NCI-H187 treated with DMSO at 0.1 percent for 48 hours (cell line): ENCODE results near the gene C19orf47.

ENCODE experiments used
- DNase-seq: peaks from one replicate; lab custom pipeline; 2025; lab: John Stamatoyannopoulos, UW

C19orf47 gene

DNA sequence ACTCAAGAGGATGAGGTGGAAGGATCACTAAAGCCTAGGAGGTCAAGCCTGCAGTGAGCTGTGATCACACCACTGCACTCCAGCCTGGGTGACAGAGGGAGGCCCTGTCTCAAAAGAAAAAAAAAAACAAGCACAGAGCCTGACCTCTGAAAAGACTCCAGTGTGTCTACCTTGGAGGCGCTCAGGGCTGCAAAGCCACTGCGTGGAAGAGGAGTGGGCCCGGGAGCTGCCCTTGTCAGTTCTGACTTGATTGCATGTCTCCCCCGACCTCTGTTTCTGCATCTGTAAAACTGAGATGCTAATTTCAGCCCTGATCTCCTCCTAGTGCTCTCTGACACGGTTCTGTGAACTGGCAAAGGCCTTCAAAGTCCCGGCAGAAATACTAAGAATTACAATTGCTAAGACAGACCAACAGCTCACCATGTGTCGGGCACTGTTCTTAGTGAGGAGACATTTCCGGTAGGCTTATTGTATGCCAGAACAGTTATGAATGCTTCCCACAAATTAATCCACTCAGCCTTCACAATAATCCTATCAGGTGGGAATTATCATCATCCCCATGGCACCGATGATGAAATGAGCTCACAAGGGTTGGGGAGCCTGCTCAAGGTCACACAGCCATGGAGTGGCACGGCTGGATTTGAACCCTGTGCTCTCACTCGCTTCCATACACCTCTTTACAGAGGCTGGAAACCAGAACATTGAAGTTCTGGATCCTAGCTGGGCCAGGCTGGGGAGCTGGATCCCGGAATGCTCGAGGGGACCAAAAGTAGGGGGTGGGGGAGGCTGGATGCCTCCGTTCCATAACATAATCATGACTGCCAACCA is 66.6 kb downstream of the C19orf47 start:
- no peak for DNase-seq

GRCh38 chr19:40280608-40281221 is 67.5 kb downstream of the C19orf47 start:
- DNase-seq, result no peak

- DNase-seq, result no peak
Observed at GRCh38 chr19:40279761-40280607, 68.2 kb downstream of the C19orf47 start.

- no peak for DNase-seq
Observed at GRCh38 chr19:40279120-40279551, 69.1 kb downstream of the C19orf47 start.

GRCh38 chr19:40278361-40279035 is 69.7 kb downstream of the C19orf47 start:
- no peak for DNase-seq

DNA sequence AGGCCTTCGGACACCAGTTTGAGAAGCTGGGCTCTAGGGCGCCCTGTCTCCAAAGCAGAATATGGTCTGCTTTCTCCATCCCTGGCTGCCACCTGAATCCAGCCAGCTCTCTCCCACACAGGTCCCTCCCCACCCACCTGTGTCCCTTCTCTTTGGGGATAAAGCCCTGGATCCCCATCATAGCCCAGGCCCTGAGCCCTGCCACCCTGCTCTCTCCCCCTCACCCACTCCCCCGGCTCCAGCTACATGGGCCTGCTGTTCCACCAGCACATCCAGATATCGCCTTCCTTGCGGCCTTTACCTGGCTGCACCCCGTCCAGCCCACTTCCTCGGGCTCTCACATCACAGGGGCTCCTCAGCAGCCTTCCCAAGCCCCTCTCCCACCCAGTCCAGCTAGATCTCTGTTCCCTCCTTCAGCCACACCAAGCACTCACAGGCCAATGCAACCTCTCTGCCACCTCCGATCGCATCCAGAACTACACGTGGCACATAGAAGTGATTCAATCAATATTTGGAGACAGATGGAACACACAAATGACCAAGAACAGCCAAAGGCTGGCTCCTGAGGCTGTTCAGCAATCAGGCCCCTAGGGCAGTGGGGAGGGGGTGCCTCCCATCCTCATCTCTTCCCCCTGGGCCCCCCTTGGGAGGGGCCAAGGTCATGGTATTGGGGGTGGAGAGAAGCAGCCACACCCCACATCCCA is 70.7 kb downstream of the C19orf47 start:
- no peak for DNase-seq

- no peak for DNase-seq
Observed at GRCh38 chr19:40274585-40275544, 73.3 kb downstream of the C19orf47 start.

DNA sequence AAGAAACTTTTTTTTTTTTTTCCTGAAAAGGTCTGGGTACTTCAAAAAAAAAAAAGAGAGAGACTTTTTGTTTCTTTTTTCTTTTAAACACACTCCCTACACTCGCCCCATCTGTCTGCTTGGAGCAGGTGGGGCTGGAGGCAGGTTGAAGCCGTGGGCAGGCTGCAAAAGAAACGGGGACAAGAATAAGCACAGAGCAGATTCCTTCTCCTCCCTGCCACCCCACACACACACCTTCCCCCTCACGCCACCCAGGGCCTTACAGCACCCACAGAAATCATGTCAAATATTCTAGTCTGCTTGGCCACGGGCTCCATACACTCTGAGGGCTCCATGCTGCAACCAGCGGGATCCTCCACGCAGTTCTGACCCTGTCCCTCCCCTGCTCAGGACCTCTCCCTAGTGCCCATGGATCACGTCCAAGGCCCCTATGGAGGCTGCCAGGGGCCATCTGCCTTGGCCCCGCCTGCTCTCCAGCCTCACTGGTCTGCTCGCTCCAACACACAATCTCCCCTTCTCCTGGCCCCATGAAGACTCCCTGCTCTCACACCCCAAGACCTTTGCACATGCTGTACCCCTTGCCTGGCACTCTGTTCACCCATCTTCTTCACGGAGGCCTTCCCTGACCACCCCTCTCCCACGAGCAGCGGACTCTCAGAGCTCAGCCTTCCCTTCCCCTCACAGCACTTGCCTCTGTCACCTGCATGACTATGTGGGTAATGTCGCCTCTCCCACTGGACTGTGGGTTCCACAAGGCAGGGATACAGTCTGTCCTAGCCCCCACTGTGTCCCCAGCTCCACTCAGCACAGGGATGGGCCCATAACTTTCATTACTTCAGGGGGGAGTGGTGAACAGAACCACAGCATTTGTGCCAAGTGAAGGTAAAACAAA is 74.5 kb downstream of the C19orf47 start:
- no peak for DNase-seq

GRCh38 chr19:40272261-40272660 is 75.9 kb downstream of the C19orf47 start:
- no peak for DNase-seq

- no peak for DNase-seq
Observed at GRCh38 chr19:40271706-40272105, 76.5 kb downstream of the C19orf47 start.

GRCh38 chr19:40270362-40271089 is 77.7 kb downstream of the C19orf47 start:
- no peak for DNase-seq
